ENCODE measurements around the gene CMTR1.

The CMTR1 gene

GRCh38 chr6:37520926-37521325 lies 87.9 kb downstream of the CMTR1 start:
- no peak for DNase-seq (ENCODE audit: low read depth in 1 of 2, low spot score in 1 of 2)
- Histone ChIP-seq H3K27ac (replicated peaks) (no peak overlapping the region), H3K27me3 (ENCODE audit: insufficient read depth, poor library complexity, severe bottlenecking) (peaks cover 4% of the 10 kb centered on the region), H3K4me3 (replicated peaks; ENCODE audit: insufficient read depth, low read length) (no peak overlapping the region)
- TF ChIP-seq REST (IDR thresholded peaks at IDR 0.05; ENCODE audit: insufficient replicate concordance, low read depth), result no peak
- no peak for TF ChIP-seq POLR2AphosphoS5 (IDR thresholded peaks at IDR 0.05; ENCODE audit: low read depth)
- TF ChIP-seq CTCF (IDR thresholded peaks at IDR 0.05; ENCODE audit: insufficient read depth, low read length), result no peak
- no peak for TF ChIP-seq SPI1 (IDR thresholded peaks at IDR 0.05; ENCODE audit: borderline replicate concordance, low read depth)

- no peak for TF ChIP-seq REST (IDR thresholded peaks at IDR 0.05; ENCODE audit: insufficient replicate concordance, low read depth)
- no peak for TF ChIP-seq CTCF (IDR thresholded peaks at IDR 0.05; ENCODE audit: insufficient read depth, low read length)
- no peak for TF ChIP-seq GABPA (IDR thresholded peaks at IDR 0.05; ENCODE audit: low read depth)
- TF ChIP-seq SPI1 (IDR thresholded peaks at IDR 0.05; ENCODE audit: borderline replicate concordance, low read depth), result no peak
- no peak for TF ChIP-seq POLR2AphosphoS5 (IDR thresholded peaks at IDR 0.05; ENCODE audit: low read depth)
- no peak for DNase-seq (ENCODE audit: low read depth in 1 of 2, low spot score in 1 of 2)
- no peak overlapping the region for H3K27ac ChIP-seq (replicated peaks)
- no peak overlapping the region for H3K4me3 ChIP-seq (replicated peaks; ENCODE audit: insufficient read depth, low read length)
- H3K27me3 ChIP-seq (ENCODE audit: insufficient read depth, poor library complexity, severe bottlenecking), result peaks cover 4% of the 10 kb centered on the region
These were observed 88.7 kb downstream of the CMTR1 start for GRCh38 chr6:37521674-37522073.

- TF ChIP-seq SPI1 (IDR thresholded peaks at IDR 0.05; ENCODE audit: borderline replicate concordance, low read depth), result no peak
- no peak for TF ChIP-seq POLR2AphosphoS5 (IDR thresholded peaks at IDR 0.05; ENCODE audit: low read depth)
- no peak for TF ChIP-seq CTCF (IDR thresholded peaks at IDR 0.05; ENCODE audit: insufficient read depth, low read length)
- TF ChIP-seq GABPA (IDR thresholded peaks at IDR 0.05; ENCODE audit: low read depth), result no peak
- TF ChIP-seq REST (IDR thresholded peaks at IDR 0.05; ENCODE audit: insufficient replicate concordance, low read depth), result no peak
- Histone ChIP-seq H3K27ac (replicated peaks) (no peak overlapping the region), H3K4me3 (replicated peaks; ENCODE audit: insufficient read depth, low read length) (no peak overlapping the region)
These were observed 89.8 kb downstream of the CMTR1 start for GRCh38 chr6:37522836-37523235.

More at GRCh38 chr6:37522836-37523235, 89.8 kb downstream of the CMTR1 start:
- no peak for DNase-seq (ENCODE audit: low read depth in 1 of 2, low spot score in 1 of 2)
- H3K27me3 ChIP-seq (ENCODE audit: insufficient read depth, poor library complexity, severe bottlenecking), result peaks cover 6% of the 10 kb centered on the region
